GM10248 (cell line): ENCODE data around the gene RBBP8NL.

Experiments
- CTCF ChIA-PET: fragments of 300-600 bp; sonication (Branson Sonifier 250); formaldehyde crosslinking; extraction: SDS; loops from one replicate; lab custom pipeline; 2021; ENCODE audit warnings: antibody characterized with exemption; lab: Yijun Ruan, JAX
- POLR2A ChIA-PET: fragments of 350-650 bp; sonication (Branson Sonifier 250); formaldehyde crosslinking; extraction: SDS; loops from one replicate; lab custom pipeline; 2020; ENCODE audit warnings: antibody characterized with exemption; lab: Yijun Ruan, JAX
- DNase-seq: peaks from one replicate; pipeline ENCODE4 v3.0.0; 2012; ENCODE audit errors: extremely low spot score
- TF ChIP-seq, protein P1 (sequence below): IDR thresholded peaks from 2 replicates; pipeline ENCODE4 v1.5.1; 2012; ENCODE audit warnings: mild to moderate bottlenecking, low read depth; ENCODE audit errors: extremely low read depth, missing control alignments, control extremely low read depth

Gene RBBP8NL

DNA sequence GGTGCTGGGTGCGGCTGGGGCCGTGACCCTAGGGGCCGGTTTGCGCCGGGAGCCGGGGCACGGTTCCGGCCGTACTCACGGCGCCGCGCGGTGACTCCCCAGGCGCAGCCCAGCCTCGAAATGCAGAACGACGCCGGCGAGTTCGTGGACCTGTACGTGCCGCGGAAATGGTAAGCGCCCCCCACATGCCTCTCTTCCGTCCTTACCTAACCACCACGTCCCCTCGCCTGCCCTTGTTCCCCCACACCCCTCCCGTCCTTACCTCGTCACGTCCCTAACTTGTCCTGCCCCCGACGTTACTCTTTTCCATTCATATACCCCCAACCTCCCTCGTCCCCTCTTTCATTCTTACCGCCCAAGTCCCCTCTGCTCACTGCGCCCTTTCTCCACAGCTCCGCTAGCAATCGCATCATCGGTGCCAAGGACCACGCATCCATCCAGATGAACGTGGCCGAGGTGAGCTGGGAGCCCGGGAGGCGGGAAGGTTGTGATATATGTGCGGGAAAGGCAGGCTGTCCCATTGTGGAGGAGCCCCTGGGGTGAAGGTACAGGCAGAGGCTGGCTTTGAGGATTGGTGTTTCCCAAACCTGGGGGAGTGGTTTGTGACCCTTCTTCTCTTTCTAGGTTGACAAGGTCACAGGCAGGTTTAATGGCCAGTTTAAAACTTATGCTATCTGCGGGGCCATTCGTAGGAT, 40.0 kb downstream of the RBBP8NL start:
- DNase-seq, result no peak
- TF ChIP-seq, protein P1, sequence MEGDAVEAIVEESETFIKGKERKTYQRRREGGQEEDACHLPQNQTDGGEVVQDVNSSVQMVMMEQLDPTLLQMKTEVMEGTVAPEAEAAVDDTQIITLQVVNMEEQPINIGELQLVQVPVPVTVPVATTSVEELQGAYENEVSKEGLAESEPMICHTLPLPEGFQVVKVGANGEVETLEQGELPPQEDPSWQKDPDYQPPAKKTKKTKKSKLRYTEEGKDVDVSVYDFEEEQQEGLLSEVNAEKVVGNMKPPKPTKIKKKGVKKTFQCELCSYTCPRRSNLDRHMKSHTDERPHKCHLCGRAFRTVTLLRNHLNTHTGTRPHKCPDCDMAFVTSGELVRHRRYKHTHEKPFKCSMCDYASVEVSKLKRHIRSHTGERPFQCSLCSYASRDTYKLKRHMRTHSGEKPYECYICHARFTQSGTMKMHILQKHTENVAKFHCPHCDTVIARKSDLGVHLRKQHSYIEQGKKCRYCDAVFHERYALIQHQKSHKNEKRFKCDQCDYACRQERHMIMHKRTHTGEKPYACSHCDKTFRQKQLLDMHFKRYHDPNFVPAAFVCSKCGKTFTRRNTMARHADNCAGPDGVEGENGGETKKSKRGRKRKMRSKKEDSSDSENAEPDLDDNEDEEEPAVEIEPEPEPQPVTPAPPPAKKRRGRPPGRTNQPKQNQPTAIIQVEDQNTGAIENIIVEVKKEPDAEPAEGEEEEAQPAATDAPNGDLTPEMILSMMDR, result no peak
- POLR2A ChIA-PET, result interaction anchor here (0.6 to 1.1 kb wide), 7 partner anchors 8 to 1816 kb away, joined by 3 to 6 read pairs (median 5); no protein-coding TSS in a partner anchor

DNA sequence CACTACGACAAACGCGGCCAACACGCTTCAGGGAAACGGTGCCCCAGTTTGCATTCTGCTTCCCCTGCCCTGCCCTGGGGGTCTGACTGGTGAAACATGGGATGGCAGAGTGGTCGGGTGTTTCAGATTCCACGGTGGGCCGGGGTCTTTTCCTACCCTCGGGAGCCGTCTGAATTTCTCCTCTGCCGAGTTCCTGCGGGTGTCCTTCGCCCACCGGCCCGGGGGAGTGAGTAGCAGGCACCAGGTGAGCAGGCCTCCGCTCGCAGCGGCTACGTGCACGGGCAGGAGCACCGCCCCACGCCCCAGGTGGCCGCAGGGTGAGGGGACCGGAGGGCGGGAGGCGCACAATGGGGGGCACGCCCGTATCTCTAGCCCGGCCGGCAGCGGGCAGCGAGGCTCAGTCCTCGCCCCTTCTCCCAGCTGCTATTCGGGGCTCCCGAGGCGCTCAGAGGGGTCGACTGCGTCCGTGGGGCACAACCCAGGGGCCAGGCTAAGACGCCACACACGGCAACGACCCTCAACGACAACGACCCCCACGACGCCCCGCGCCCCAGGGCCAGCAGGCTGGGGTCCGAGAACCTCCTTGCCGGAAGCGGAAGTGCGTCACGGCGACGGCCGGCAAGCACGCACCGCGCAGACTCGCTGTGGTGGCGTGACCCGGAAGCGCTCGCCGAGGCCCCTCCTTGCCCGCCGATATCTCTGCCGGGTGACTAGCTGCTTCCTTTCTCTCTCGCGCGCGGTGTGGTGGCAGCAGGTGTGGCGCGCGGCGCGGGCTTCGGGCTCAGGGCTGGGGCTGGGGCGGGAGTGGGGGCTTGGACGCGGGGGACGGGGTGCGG, 40.7 kb downstream of the RBBP8NL start, which contains the start of gene RPS21:
Gene RPS21 (plus strand): TSS at position 721 of the 836 bp plus-strand sequence. CDS start 236 bp downstream, outside the sequence.
- peak; percentile 96 for DNase-seq
- ChIA-PET CTCF (interaction anchor here (0.8 to 2.0 kb wide), 7 partner anchors 7 to 91 kb away, joined by 3 to 8 read pairs (median 3); partner anchors contain the start of gene ADRM1), POLR2A (interaction anchor here (0.6 to 1.1 kb wide), 8 partner anchors 9 to 1817 kb away, joined by 3 to 6 read pairs (median 4); no protein-coding TSS in a partner anchor)
- TF ChIP-seq, protein P1, result no peak

More for the DNA sequence above, 40.0 kb downstream of the RBBP8NL start:
- CTCF ChIA-PET, result interaction anchor here (1.4 to 2.0 kb wide), 2 partner anchors 86 to 87 kb away, joined by 3 to 8 read pairs; no protein-coding TSS in a partner anchor

DNA sequence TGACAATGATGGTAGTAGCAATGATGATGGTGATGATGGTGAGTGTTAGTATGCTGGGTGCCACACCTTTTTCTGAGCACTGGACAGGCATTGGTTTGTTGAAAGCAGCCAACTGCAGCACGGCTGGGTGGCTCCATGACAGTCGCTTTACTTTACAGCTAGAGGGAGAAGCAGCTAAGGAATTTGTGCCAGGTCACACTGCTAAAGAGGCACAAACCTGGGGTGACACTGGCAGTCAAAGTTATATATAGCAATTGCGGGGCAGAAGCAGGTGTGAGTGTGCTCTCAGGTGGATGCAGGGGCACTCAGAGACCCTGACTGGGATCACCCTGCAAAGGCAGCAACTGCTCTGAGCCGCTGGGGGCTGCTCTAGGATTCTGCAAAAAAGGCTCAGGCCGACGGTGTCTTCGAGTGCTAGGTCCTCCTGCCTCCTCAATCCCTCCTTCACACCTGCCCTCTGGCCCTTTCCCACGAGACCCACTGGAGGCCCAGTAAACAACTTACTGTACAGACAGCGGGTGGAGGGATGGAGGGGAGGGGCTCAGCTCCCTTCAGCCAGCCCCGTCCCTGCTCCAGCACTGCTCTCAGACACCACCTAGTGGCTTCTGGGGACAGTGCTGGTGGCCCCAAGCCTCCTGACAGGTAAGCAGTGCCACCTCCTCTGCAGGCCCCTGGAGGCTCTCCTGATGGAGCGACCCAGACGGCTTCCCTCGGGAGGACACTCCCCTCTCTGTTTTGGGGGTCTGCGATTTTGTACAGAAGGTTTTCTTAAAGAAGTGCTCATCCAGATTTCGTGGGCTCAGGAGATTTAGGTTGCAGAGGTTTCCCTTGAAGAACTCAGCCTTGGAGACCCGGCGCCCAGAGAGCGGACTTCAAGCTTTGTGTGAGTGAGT, 44.8 kb downstream of the RBBP8NL start:
- CTCF ChIA-PET, result interaction anchor here (0.6 to 3.8 kb wide), 36 partner anchors 9 to 414 kb away, joined by 3 to 40 read pairs (median 4); partner anchors contain the start of genes ADRM1, CABLES2, LAMA5 and MRGBP
- POLR2A ChIA-PET, result no interaction called here
- peak; percentile 86 for DNase-seq
- TF ChIP-seq, protein P1, result peak; percentile 96

DNA sequence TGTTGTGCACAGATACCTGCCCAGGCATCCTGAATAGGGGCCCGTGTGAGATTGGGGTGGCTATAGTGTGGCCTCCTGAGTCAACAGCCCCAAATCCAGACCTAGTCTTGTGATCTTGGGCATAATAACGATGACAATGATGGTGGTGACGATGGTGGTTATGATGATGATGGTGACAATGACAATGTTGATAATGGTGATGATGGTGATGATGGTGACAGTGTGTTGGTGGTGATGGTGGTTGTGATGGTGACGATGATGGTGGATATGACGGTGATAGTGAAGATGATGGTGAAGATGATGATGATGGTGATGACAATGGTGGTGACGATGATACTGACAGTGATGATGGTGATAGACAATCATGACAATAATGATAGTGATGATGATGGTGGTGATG, 45.5 kb downstream of the RBBP8NL start:
- ChIA-PET CTCF (interaction anchor here (0.6 to 3.8 kb wide), 20 partner anchors 9 to 371 kb away, joined by 3 to 40 read pairs (median 4); partner anchors contain the start of genes ADRM1, CABLES2 and LAMA5), POLR2A (no interaction called here)
- DNase-seq, result no peak
- TF ChIP-seq, protein P1, result no peak

DNA sequence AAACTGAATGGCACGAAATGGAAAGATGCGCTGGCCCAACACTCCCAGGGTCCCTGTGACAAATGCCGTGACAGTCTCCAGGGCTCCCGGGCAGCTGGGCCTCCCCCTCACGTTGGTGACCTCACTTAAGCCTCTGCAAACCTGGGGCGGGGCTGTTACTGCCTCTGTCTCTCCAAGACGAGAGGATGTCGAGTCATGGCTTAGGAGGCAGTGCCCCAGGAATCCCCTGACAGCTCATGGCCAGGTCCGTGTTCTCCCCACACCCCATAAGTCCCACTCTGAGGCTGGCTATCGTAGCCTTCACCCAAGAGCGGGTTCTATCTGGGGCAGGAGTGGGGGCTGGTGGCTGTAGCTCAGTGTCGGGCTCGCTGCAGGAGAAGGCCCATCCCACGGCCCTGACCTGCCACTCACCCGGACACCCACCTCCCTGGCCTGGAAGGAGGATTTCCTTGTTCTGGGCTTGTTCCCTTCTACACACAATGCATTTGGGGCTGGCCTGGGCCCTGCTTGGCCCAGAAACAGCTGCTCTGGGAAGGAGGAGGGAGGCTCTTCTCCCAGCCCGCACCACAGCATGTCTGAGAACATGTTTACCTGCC, 46.0 kb downstream of the RBBP8NL start:
- ChIA-PET POLR2A (no interaction called here), CTCF (interaction anchor here (0.6 to 3.8 kb wide), 5 partner anchors 13 to 307 kb away, joined by 3 to 22 read pairs (median 4); partner anchors contain the start of gene ADRM1)
- no peak for DNase-seq
- TF ChIP-seq, protein P1, result no peak
